ENCODE results near the gene PGGHG. TPM values are rescaled to one million over a fixed set of nuclear protein-coding genes. Genes with fewer than 3 reads are reported as not detected.
A peak's percentile ranks its signal among the peaks of the same experiment; 100 is the strongest.
"Not testable (repeated sequence)": the region's sequence is repeated elsewhere in the genome, so short reads cannot be mapped to it uniquely, and the experiment has no call there.

PGGHG gene
- total and polyA plus RNA-seq, 2 donors = 9.5 to 36.3 TPM

DNA sequence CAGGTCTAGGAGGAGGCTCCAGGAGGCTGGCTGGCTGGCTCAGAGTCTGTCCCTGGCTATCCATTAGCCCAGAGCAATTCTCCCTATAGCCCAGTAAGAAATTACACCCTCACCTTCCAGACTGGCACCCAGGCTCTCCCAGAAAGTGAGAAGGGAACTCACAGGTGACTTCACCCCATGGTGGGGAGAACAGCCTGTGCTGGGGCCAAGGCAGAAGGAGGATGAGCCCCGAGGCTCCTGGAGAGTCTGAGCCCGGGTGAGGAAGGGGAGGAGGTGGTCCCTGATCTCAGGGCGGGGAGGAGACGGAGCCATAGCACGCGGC is 25.6 kb downstream of the PGGHG start:
- DNase-seq (ENCODE audit: extremely low spot score) = not testable (repeated sequence)

DNA sequence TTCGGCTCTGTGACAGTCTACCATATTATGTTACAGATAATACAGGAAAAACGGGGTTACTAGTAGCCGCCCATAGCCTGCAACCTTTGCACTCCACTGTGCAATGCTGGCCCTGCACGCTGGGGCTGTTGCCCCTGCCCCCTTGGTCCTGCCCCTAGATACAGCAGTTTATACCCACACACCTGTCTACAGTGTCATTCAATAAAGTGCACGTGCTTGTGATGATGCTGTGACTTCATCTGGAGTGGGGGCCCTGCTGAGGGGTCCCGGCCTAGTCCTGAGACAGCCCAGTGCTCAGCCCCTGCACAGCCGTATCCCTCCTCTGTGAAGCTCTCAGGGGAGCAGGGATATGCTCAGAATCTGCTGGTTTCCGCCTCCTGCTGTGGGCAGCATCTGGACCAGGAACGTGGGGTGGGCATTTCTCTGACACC is 26.1 kb downstream of the PGGHG start:
- peaks cover 2% of the 10 kb centered on the region for H3K4me1 ChIP-seq (ENCODE audit: insufficient read depth)
- H3K36me3 ChIP-seq (ENCODE audit: insufficient read depth) = no peaks in the 10 kb centered on the region
- WGBS = 62% methylated on average over 9 of the region's 9 CpGs
- no peak for DNase-seq (ENCODE audit: extremely low spot score)
- H3K27ac ChIP-seq (ENCODE audit: low read depth) = no peak overlapping the region
- H3K4me3 ChIP-seq (ENCODE audit: low read depth, low read length) = peak overlapping the region; percentile 66

More for the DNA sequence above, 25.6 kb downstream of the PGGHG start:
- peak overlapping the region; percentile 66 for H3K4me3 ChIP-seq (ENCODE audit: low read depth, low read length)
- peak overlapping the region; percentile 73 for H3K27ac ChIP-seq (ENCODE audit: low read depth)
- H3K4me1 ChIP-seq (ENCODE audit: insufficient read depth); H3K36me3 ChIP-seq (ENCODE audit: insufficient read depth): not testable (repeated sequence)
- 34% methylated on average over 6 of the region's 6 CpGs for WGBS

DNA sequence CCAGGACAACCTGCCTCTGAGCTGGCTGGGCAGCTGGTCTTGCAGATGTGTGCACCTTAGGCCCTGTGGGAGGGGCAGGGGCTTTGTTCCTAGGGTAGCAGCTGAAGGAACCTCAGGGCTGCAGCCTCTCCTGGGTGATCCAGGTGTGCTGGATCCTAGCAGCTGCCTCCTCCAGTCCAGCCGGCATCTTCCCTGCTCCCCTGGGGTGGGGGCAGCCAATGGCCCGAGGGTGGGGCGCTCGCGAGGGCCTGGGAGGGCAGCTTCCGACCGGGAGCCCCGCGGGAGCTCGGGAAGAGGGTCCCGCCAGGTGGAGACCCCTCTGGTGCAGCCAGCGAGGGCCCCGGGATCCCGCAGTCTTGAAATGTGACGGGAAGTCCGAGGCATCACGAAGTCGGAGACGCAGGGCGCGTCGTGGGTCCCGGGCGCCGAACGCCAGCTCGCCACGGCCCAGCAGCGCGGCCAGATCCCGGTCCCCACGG is 26.6 kb downstream of the PGGHG start:
- H3K27ac ChIP-seq (ENCODE audit: low read depth) = peak overlapping the region; percentile 79
- H3K36me3 ChIP-seq (ENCODE audit: insufficient read depth) = no peaks in the 10 kb centered on the region
- WGBS = 53% methylated on average over 32 of the region's 32 CpGs
- H3K4me3 ChIP-seq (ENCODE audit: low read depth, low read length) = peak overlapping the region; percentile 66
- no peak for DNase-seq (ENCODE audit: extremely low spot score)
- H3K4me1 ChIP-seq (ENCODE audit: insufficient read depth) = peaks cover 2% of the 10 kb centered on the region

DNA sequence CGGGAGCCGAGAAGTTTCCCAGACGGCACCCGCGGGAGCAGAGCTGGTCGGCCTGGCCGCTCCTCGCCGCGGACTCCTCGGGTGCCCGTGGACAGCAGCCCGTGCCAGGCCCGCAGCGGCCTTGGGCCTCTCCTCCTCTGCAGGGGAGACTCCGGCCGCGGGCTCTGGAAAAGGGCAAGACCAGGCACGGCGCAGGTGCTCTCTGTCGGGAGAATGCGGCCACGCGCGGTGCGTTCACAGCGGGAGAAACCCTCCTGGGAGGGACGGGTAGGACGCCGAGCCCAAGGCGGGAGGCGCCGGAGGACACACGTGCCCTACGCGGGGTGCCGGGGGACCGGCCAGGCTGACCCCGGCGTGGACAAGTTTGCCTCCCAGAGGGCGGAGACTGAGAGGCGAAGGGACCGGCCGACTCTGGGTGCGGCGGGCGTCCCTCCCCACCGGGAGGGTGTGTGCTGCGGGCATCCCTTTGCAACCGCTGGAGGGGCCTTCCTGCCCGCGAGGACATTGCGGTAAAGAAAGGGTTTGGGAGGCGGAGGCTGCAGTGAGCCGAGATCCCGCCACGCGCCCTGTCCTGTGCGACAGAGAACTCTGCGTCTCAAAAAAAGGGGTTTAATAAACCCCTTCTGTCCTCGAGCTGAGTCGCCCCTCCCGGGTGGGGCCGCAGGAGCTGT is 27.2 kb downstream of the PGGHG start:
- H3K4me1 ChIP-seq (ENCODE audit: insufficient read depth) = peaks cover 2% of the 10 kb centered on the region
- H3K27ac ChIP-seq (ENCODE audit: low read depth) = peak overlapping the region; percentile 79
- WGBS = 31% methylated on average over 64 of the region's 64 CpGs

DNA sequence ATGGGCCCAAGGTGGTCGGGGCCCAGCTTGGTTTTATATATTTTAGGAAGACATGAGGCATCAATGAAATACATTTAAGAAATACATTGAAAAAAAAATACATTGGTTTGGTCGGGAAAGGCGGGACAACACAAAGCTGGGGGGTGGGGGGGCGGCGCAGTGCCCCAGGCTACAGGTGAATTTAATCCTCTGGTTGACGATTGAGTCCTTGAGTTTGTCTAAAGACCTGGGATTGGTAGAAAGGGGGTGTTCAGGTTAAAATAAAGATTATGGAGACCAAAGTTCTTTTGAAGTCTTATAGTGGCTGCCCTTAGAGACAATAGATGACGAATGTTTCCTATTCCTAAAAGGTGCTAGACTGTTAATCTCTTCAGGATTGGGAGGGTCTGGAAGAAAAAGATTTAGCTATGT is 28.0 kb downstream of the PGGHG start:
- no peaks in the 10 kb centered on the region for H3K36me3 ChIP-seq (ENCODE audit: insufficient read depth)
- no peak for DNase-seq (ENCODE audit: extremely low spot score)
- peak overlapping the region; percentile 79 for H3K27ac ChIP-seq (ENCODE audit: low read depth)
- WGBS = 85% methylated on average over 7 of the region's 7 CpGs
- H3K4me3 ChIP-seq (ENCODE audit: low read depth, low read length) = no peak overlapping the region
- H3K4me1 ChIP-seq (ENCODE audit: insufficient read depth) = peaks cover 2% of the 10 kb centered on the region

More for the DNA sequence above, 27.2 kb downstream of the PGGHG start:
- no peak for DNase-seq (ENCODE audit: extremely low spot score)
- no peaks in the 10 kb centered on the region for H3K36me3 ChIP-seq (ENCODE audit: insufficient read depth)
- peak overlapping the region; percentile 66 for H3K4me3 ChIP-seq (ENCODE audit: low read depth, low read length)

DNA sequence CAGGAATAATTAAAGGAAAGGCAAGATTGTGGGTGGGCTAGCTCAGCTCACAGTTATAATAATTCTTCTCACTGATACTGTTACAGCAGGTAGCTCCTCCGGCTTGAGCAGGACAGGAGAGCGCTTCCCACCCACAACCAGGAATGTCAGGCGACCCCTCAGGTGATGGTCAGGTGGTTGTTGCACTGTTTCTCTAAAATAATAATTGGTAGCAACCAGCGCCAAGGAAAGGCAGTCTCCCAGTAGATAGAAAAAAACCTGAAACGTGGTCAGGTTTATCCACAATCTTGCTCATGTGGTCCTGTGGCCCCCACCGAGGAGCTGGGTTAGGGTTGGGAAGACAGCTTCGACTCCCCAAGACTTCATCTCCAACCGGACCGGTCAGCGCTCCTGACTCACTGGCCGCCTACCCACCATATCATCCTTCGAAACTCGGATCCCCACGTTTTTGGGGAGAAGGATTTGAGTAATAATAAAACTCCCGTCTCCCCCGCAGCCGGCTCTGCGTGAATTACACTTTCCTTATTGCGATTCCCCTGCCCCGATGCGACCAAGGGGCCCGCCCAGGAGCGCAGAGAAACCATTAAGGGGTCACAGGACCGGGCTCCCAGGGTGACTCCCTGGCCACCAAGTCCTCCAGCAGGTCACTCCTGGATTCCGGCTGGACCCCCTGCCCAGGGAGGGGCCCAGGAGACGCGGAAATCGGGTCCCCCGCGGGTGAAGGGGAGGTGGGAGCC is 28.9 kb downstream of the PGGHG start:
- WGBS = 35% methylated on average over 16 of the region's 30 CpGs
- not testable (repeated sequence) for DNase-seq (ENCODE audit: extremely low spot score); H3K4me3 ChIP-seq (ENCODE audit: low read depth, low read length)

DNA sequence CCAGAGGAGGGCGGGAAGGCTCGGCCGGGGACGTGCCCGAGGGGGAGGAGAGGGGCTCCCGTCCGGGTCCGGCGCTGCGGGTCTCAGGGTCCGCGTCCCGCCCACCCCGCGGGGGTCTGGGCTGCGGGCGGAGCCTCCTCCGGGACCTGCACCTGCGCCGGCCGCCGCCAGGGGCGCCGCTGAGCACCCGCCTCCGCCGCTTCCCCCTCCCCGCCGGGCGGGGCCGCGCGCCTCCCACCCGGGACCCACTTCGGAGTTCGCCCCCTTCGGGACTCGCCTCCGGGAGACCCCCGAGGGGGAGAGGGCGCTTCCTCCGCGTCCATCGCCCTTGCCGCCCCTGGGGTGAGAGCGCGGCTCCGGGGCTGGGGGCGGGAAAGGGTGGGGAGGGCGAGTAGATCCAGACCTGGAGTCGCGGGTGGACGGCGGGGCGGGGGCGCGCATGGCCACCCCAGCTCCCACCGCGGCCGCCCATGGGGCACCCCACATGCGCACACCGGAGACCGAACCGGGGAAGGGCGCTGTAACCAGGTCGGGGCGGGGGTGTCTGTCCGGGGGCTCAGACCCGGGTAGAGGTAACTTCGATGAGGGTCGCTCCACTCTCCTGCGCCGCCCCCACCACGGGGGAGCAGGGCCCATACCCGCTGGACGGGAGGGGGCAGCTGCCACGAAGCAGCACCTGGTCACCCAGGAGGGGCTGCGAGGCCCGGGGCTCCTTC is 29.6 kb downstream of the PGGHG start:
- H3K4me1 ChIP-seq (ENCODE audit: insufficient read depth); H3K36me3 ChIP-seq (ENCODE audit: insufficient read depth); DNase-seq (ENCODE audit: extremely low spot score): not testable (repeated sequence)
- Histone ChIP-seq H3K27ac (ENCODE audit: low read depth) (peak overlapping the region; percentile 80), H3K4me3 (ENCODE audit: low read depth, low read length) (peak overlapping the region; percentile 67)
- under 1% methylated on average over 13 of the region's 79 CpGs for WGBS

More for the DNA sequence above, 28.9 kb downstream of the PGGHG start:
- H3K4me1 ChIP-seq (ENCODE audit: insufficient read depth); H3K27ac ChIP-seq (ENCODE audit: low read depth); H3K36me3 ChIP-seq (ENCODE audit: insufficient read depth): not testable (repeated sequence)

DNA sequence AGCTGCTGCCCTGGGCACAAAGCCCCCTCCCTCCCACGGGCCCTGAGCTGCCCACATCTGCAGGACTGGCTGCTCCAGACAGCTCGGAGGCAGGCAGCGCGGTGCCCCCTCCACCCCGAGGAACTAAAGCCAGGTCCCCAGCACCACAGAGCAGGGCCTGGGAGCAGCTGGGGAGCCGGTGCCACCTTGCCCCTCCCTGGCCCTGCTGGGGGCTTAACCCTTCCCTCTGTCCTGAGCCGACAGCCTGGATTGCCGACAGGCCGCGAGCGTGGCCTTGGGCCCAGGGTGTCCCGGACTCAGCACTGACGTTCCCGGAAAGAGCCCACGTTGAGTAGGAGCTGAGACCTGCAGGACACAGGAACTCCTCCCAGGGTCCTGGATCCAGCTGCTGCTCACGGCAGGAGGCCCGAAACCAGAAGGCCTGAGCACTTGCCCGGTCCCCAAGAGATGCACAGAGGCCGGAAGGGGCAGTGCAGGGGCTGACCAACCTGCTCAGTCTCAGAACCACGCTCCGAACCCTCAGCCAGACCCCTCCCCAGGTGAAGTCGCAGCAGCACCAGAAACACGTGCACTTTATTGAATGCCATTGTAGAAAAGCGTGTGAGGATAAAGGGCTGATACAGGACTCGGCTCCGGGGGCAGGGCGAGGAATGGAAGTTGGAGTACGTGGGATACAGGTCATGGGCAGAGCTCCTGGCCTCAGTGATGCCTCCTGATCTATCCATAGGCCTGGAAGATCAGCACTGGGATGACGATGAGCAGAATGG is 30.4 kb downstream of the PGGHG start:
- H3K4me3 ChIP-seq (ENCODE audit: low read depth, low read length) = peak overlapping the region; percentile 67
- H3K36me3 ChIP-seq (ENCODE audit: insufficient read depth); H3K4me1 ChIP-seq (ENCODE audit: insufficient read depth); DNase-seq (ENCODE audit: extremely low spot score): not testable (repeated sequence)
- H3K27ac ChIP-seq (ENCODE audit: low read depth) = peak overlapping the region; percentile 55
- 6% methylated on average over 20 of the region's 29 CpGs for WGBS

DNA sequence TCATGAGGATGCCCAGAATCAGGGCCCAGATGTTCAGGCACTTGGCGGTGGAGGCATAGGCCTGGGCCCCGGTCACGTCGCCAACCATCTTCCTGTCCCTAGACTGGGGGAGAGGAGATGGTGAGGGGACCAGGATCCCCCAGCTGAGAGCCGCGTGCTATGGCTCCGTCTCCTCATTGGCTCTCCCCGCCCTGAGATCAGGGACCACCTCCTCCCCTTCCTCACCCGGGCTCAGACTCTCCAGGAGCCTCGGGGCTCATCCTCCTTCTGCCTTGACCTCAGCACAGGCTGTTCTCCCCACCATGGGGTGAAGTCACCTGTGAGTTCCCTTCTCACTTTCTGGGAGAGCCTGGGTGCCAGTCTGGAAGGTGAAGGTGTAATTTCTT is 31.0 kb downstream of the PGGHG start:
- H3K4me1 ChIP-seq (ENCODE audit: insufficient read depth); H3K36me3 ChIP-seq (ENCODE audit: insufficient read depth); DNase-seq (ENCODE audit: extremely low spot score): not testable (repeated sequence)
- Histone ChIP-seq H3K27ac (ENCODE audit: low read depth) (peak overlapping the region; percentile 55), H3K4me3 (ENCODE audit: low read depth, low read length) (peak overlapping the region; percentile 67)
- 5% methylated on average over 9 of the region's 10 CpGs for WGBS

DNA sequence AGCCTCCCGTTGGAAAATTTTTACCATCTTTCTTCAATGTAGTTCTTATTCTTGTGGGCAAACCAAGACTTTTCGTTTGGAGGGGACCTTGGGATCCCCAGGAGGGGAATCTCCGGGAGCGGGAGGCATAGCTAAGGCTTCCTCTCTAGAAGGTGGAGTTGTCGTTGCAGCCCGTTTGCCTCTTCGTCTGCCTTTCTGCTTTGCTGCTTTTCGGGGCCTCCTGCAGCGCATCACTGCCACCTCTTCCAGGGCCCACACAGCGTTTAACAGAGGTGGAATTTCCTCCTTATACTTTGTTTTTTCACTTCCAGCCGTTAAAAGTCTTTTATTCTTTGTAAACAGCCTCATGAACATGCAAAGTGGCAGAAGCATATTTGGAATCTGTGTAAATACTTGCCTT is 35.2 kb downstream of the PGGHG start:
- no peak for DNase-seq (ENCODE audit: extremely low spot score)
- peak overlapping the region; percentile 39 for H3K27ac ChIP-seq (ENCODE audit: low read depth)
- no peaks in the 10 kb centered on the region for H3K36me3 ChIP-seq (ENCODE audit: insufficient read depth)
- no peaks in the 10 kb centered on the region for H3K4me1 ChIP-seq (ENCODE audit: insufficient read depth)
- no peak overlapping the region for H3K4me3 ChIP-seq (ENCODE audit: low read depth, low read length)
- 52% methylated on average over 11 of the region's 11 CpGs for WGBS

DNA sequence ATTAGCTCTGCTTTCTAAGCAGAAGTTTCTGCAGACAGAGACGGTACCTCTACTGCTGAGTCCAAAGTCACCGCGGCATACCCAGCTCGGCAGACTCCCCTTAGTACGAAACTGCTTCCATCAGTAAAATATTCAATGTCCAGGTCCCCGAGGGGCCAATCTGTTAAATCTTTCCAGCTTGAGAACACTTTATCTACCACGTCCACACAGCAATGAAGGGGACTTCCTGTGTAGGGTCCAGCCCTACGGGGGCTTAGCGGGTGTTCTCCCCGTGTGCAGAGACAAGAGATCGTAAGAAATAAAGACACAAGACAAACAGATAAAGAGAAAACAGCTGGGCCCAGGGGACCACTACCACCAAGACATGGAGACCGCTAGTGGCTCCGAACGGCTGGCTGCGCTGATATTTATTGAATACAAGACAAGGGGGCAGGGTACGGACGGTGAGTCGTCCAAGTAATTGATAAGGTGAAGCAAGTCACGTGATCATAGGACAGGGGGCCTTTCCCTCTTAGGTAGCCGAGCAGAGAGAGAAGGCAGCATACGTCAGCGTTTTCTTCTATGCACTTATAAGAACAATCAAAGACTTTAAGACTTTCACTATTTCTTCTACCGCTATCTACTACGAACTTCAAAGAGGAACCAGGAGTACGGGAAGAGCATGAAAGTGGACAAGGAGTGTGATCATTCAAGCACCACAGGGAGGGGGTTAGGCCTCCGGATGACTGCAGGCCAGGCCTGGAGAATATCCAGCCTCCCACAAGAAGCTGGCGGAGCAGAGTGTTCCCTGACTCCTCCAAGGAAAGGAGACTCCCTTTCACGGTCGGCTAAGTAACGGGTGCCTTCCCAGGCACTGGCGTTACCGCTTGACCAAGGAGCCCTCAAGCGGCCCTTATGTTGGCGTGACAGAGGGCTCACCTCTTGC is 35.9 kb downstream of the PGGHG start:
- not testable (repeated sequence) for DNase-seq (ENCODE audit: extremely low spot score); H3K4me1 ChIP-seq (ENCODE audit: insufficient read depth)
- 23% methylated on average over 29 of the region's 34 CpGs for WGBS

DNA sequence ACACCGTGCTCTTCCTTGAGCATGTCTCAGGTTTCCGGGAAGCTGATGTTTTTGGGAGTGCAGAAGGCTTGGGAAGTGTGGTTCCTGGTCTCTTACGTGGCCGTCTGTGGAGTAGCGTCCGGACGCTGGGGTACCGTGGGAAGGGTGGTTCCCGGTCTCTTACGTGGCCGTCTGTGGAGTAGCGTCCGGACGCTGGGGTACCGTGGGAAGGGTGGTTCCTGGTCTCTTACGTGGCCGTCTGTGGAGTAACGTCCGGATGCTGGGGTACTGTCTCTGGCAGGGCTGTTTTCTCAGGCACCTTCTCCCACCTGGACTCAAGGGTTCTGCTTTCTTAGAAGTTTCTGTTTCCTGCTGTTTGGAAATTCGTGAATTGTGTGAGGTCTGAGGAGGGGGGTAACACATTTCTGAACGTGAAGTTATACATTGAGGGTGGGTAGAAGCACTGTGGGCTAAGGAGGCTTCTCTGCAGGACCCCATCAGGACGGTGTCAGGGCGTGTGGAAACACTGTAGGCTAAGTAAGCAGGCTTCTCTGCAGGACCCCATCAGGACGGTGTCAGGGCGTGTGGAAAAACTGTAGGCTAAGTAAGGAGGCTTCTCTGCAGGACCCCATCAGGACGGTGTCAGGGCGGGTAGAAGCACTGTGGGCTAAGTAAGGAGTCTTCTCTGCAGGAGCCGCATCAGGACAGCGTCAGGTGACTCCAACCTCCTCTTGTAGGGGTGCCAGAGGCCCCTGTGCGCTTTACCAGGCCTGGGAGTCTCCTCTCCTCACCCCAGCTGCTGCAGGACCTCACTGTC is 37.1 kb downstream of the PGGHG start:
- Histone ChIP-seq H3K4me1 (ENCODE audit: insufficient read depth) (no peaks in the 10 kb centered on the region), H3K36me3 (ENCODE audit: insufficient read depth) (no peaks in the 10 kb centered on the region), H3K27ac (ENCODE audit: low read depth) (peak overlapping the region; percentile 83), H3K4me3 (ENCODE audit: low read depth, low read length) (no peak overlapping the region)
- 85% methylated on average over 30 of the region's 30 CpGs for WGBS
- DNase-seq (ENCODE audit: extremely low spot score) = no peak

More for the DNA sequence above, 35.9 kb downstream of the PGGHG start:
- H3K27ac ChIP-seq (ENCODE audit: low read depth) = peak overlapping the region; percentile 39
- H3K4me3 ChIP-seq (ENCODE audit: low read depth, low read length); H3K36me3 ChIP-seq (ENCODE audit: insufficient read depth): not testable (repeated sequence)

All from urinary bladder (tissue), 4 donors.